ENCODE data around the gene PRDM16.

DNA sequence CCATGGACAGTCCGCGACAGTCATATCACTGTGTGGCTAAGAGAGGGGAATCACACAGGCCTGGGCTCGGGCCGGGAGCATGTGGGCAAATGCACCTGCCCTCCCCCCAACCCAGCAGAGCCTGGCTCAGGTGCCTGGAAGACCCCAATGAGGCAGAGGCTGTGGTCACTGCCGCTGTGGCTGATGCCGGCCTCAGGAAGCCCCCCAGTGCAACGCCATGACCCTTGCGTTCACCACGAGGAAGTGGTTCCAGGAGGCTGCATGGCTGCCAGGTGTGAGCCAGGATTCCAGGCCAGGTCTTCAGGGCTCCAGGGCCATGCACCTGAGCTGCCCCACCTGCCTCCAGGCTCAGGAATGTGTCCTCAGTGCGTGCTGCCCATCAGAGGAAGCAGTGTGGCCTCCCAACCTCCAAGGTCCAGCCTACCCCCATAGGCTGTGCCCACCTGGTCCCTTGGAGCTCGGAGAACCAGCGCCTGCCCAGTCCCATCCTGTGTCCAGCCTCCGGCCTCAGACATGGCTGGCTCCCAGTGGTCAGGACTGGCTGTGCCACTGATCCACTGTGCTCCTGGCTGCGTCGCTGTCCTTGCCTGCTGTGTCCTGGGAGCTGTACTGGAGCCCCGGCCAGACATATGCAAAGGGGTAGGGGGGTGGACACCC, 393.5 kb downstream of the PRDM16 start:
- TF ChIP-seq, protein P1, sequence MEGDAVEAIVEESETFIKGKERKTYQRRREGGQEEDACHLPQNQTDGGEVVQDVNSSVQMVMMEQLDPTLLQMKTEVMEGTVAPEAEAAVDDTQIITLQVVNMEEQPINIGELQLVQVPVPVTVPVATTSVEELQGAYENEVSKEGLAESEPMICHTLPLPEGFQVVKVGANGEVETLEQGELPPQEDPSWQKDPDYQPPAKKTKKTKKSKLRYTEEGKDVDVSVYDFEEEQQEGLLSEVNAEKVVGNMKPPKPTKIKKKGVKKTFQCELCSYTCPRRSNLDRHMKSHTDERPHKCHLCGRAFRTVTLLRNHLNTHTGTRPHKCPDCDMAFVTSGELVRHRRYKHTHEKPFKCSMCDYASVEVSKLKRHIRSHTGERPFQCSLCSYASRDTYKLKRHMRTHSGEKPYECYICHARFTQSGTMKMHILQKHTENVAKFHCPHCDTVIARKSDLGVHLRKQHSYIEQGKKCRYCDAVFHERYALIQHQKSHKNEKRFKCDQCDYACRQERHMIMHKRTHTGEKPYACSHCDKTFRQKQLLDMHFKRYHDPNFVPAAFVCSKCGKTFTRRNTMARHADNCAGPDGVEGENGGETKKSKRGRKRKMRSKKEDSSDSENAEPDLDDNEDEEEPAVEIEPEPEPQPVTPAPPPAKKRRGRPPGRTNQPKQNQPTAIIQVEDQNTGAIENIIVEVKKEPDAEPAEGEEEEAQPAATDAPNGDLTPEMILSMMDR (conservative IDR thresholded peaks at IDR 0.05; ENCODE audit: low read depth, low read length) = no peak
- no peak for TF ChIP-seq EZH2 (IDR thresholded peaks at IDR 0.05; ENCODE audit: low read length, unreplicated experiment)
